Measurements from ENCODE around the gene EML3.

EML3 gene

DNA sequence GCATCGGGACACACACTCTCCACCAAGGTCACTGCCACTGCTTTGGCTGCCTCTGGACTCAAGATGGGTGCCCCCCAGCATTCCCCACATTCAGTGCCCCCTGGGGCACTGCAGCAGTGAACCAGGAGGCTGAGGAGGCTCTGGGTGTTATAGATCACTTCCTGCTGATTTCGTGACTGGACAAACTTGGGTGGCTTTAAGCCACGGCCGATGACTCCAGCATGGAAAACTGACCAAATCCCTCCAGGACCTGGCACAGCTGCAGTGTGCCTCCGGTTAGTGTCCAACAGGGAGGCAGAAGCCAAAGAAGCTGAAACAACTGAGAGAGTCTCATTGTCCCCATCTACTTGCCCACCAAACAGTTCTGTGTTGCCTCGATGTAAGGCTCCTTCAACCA lies 35.0 kb upstream of the EML3 start:
- Histone ChIP-seq H3K4me3 (ENCODE audit: severe bottlenecking) (no peak overlapping the region), H3K27me3 (ENCODE audit: insufficient read depth, poor library complexity, severe bottlenecking) (no peaks in the 10 kb centered on the region), H3K27ac (ENCODE audit: poor library complexity, severe bottlenecking) (peak overlapping the region; percentile 69), H3K4me1 (ENCODE audit: insufficient read depth, poor library complexity, severe bottlenecking) (no peaks in the 10 kb centered on the region), H3K9me3 (ENCODE audit: severe bottlenecking) (no peaks in the 10 kb centered on the region), H3K36me3 (ENCODE audit: low read depth) (peaks cover 45% of the 10 kb centered on the region)
- DNase-seq (ENCODE audit: low spot score) = no peak
- no peak for ATAC-seq (ENCODE audit: low read depth)
- TF ChIP-seq, protein P1, sequence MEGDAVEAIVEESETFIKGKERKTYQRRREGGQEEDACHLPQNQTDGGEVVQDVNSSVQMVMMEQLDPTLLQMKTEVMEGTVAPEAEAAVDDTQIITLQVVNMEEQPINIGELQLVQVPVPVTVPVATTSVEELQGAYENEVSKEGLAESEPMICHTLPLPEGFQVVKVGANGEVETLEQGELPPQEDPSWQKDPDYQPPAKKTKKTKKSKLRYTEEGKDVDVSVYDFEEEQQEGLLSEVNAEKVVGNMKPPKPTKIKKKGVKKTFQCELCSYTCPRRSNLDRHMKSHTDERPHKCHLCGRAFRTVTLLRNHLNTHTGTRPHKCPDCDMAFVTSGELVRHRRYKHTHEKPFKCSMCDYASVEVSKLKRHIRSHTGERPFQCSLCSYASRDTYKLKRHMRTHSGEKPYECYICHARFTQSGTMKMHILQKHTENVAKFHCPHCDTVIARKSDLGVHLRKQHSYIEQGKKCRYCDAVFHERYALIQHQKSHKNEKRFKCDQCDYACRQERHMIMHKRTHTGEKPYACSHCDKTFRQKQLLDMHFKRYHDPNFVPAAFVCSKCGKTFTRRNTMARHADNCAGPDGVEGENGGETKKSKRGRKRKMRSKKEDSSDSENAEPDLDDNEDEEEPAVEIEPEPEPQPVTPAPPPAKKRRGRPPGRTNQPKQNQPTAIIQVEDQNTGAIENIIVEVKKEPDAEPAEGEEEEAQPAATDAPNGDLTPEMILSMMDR (IDR thresholded peaks at IDR 0.05; ENCODE audit: poor library complexity, severe bottlenecking) = no peak

DNA sequence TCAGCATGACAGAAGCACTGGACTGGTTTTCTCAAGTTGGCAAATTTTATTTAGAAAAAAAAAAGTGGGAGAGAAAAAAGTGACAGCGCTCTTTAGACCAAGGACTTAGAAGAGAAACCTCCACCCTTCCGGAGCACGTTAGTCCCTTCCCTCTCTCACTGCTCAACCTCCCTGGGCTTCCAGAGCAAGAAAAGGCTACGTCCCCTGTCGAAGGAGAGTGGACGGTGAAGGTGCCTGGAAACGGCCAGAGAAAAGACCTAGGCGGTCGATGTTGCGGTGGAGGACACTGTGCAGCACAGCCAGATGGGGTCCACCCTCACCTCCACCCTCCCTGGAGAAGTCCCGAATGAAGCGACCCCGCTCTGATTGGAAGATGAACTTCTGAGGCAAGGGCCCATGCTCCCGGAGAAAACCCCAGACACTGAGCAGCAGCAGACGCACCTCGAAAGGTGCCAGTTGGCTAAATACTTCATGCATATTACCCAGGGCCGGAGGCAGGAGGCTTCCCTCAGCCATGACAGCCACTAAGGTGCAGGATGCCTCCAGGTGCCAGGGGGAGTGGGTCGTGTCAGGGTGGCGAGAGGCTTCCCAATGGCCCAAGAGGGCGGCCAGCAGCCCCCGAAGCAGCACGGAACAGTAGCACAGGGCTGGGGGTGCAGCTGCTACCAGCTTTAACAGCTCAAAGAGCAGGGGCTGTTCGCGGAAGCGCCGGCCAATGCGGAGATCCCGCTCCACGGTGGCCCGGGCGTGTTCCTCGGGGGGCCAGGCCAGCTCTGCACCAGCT lies 34.4 kb upstream of the EML3 start:
- TF ChIP-seq, protein P1 (IDR thresholded peaks at IDR 0.05; ENCODE audit: poor library complexity, severe bottlenecking) = no peak
- peaks cover 48% of the 10 kb centered on the region for H3K36me3 ChIP-seq (ENCODE audit: low read depth)

DNA sequence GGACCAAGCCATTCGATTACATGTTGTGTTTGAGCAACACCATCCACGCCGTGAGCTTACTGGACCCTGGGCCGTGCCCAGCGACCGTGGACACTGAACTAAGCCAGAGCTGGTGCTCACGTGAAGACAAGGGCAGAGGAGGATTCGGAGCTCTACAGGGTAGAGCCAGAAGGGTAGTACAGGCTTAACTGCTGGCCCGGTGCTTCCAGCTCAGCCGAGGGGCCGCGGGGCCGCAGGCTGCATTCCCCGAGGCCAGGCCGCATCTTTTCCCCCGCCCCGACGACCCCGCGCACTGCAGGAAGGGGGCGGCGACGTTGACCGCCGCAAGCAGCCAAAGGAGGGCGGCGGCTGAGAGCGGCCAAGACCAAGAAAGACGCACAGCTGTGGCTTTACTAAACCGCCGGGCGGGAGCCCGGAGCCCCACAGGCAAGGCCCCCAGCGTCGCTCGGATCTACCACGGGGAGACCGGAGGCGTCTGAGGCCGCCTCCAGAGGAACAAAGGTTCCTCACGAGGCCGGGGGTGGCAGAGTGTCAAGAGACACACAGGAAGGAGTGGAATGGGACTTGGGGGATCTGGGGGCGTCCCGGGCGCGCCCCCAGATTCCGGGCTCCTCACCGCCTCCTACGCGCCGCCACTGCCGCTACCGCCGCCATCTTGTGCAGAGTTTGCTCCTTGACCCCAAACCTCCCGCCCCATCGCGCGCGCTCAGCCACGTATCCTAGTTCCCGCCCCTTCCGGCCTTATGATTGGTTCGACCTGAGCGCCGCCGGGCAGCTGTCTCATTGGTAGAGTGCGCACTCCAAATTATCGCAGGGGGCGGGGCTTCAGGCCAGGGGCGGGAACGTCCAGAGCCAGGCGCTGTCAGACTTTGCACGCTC lies 33.6 kb upstream of the EML3 start, which contains the start of gene GANAB:
GANAB (minus strand) TSS at position 668 of the 879 bp plus-strand sequence; CDS start at position 654, 14 bp downstream.
- Histone ChIP-seq H3K36me3 (ENCODE audit: low read depth) (peaks cover 48% of the 10 kb centered on the region), H3K4me1 (ENCODE audit: insufficient read depth, poor library complexity, severe bottlenecking) (no peaks in the 10 kb centered on the region), H3K4me3 (ENCODE audit: severe bottlenecking) (peak within 1 kb of the TSS; percentile 97), H3K27me3 (ENCODE audit: insufficient read depth, poor library complexity, severe bottlenecking) (no peaks in the 10 kb centered on the region), H3K27ac (ENCODE audit: poor library complexity, severe bottlenecking) (peak within 1 kb of the TSS; percentile 69), H3K9me3 (ENCODE audit: severe bottlenecking) (no peaks in the 10 kb centered on the region)
- DNase-seq (ENCODE audit: low spot score) = peak; percentile 99
- TF ChIP-seq, protein P1 (IDR thresholded peaks at IDR 0.05; ENCODE audit: poor library complexity, severe bottlenecking) = no peak
- ATAC-seq (ENCODE audit: low read depth) = peak; percentile 97

More for the DNA sequence above, 34.4 kb upstream of the EML3 start:
- Histone ChIP-seq H3K27ac (ENCODE audit: poor library complexity, severe bottlenecking) (peak overlapping the region; percentile 69), H3K4me1 (ENCODE audit: insufficient read depth, poor library complexity, severe bottlenecking) (no peaks in the 10 kb centered on the region), H3K9me3 (ENCODE audit: severe bottlenecking) (no peaks in the 10 kb centered on the region), H3K4me3 (ENCODE audit: severe bottlenecking) (no peak overlapping the region), H3K27me3 (ENCODE audit: insufficient read depth, poor library complexity, severe bottlenecking) (no peaks in the 10 kb centered on the region)
- ATAC-seq (ENCODE audit: low read depth) (no peak), DNase-seq (ENCODE audit: low spot score) (no peak)

DNA sequence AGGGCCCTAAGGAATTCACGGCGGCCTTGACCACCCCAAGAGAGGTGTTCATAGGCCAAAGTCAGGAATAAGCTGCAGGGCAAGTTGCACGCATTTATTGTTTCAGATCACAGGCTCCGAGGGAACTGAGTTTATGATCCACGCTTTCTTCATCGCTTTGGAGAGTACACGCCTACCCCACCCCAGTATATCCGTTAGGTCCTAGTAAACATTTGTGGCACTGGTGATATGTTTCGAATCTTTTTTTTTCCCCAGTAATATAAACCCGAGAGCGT lies 33.0 kb upstream of the EML3 start:
- H3K27me3 ChIP-seq (ENCODE audit: insufficient read depth, poor library complexity, severe bottlenecking) = no peaks in the 10 kb centered on the region
- peaks cover 48% of the 10 kb centered on the region for H3K36me3 ChIP-seq (ENCODE audit: low read depth)
- DNase-seq (ENCODE audit: low spot score) (no peak), ATAC-seq (ENCODE audit: low read depth) (no peak)
- peak overlapping the region; percentile 97 for H3K4me3 ChIP-seq (ENCODE audit: severe bottlenecking)
- H3K27ac ChIP-seq (ENCODE audit: poor library complexity, severe bottlenecking) = peak overlapping the region; percentile 69
- no peaks in the 10 kb centered on the region for H3K9me3 ChIP-seq (ENCODE audit: severe bottlenecking)
- TF ChIP-seq, protein P1 (IDR thresholded peaks at IDR 0.05; ENCODE audit: poor library complexity, severe bottlenecking) = no peak
- no peaks in the 10 kb centered on the region for H3K4me1 ChIP-seq (ENCODE audit: insufficient read depth, poor library complexity, severe bottlenecking)
